DMS 273 treated with DMSO at 0.1 percent for 48 hours (cell line): Measurements from ENCODE around the gene SLC7A11.

Experiments
- DNase-seq: peaks from one replicate; lab custom pipeline; 2025; lab: John Stamatoyannopoulos, UW

Gene SLC7A11

GRCh38 chr4:138162259-138162658, 79.9 kb downstream of the SLC7A11 start:
- no peak for DNase-seq

- DNase-seq, result no peak
Measured at GRCh38 chr4:138161351-138161750, 80.8 kb downstream of the SLC7A11 start.

GRCh38 chr4:138158746-138159297, 83.3 kb downstream of the SLC7A11 start:
- DNase-seq, result no peak

DNA sequence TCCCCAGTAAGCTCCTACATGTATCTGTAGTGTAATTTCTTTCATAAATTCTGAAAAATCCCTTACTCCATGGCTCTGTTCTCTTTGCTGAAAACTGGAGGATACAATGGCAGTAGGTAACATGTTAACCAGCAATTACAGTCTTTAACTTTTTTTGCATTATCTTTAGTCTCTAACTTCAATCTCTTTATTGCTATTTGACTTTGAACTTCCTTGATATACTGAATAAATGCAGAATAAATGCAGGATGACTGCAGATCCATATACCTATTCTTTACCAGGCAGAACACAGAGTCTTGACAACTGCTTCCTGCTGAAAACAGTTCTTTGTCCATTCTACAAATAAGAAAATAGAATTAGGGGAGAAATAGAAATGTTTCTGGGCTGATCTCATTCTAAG, 101.3 kb downstream of the SLC7A11 start:
- DNase-seq, result no peak

DNA sequence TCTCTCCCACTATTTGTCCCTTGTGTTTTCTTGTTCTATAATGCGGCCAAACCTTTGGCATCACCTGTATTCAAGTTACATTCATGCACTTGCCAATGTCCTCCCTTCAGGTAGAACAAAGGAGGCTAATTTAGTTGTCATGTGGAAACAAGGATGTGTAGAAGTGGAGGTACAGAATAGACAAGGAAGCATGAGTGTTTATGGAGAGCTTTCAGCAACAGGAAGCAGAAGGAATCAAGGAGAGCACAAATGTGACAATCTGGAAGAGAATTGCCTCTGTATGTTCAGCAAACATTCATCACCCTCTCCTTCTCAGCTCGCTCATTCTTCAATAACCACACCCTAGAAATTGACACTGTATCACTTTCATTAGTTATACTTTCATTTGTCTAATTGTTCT, 103.4 kb downstream of the SLC7A11 start:
- no peak for DNase-seq

DNA sequence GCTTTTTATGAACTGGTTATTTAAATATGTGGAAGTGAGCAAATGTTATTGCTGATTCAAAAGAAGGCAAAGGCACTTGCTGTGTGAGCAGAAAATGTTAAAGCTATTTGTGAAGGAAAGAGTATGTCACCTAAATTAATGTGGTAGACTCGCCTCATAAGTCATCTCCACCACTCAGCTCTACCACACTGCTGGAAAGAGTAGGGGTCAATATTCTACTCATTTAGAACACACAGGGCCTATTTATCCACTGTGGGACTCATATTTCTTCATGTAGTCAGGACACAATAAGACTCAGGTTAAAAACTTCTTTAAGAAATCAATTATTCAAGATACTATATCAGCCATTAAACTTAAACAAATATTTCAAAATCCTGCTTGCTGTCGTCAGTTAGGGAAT, 106.5 kb downstream of the SLC7A11 start:
- no peak for DNase-seq

GRCh38 chr4:138118270-138118669, 123.9 kb downstream of the SLC7A11 start:
- no peak for DNase-seq

GRCh38 chr4:138115053-138115452, 127.1 kb downstream of the SLC7A11 start:
- no peak for DNase-seq

DNA sequence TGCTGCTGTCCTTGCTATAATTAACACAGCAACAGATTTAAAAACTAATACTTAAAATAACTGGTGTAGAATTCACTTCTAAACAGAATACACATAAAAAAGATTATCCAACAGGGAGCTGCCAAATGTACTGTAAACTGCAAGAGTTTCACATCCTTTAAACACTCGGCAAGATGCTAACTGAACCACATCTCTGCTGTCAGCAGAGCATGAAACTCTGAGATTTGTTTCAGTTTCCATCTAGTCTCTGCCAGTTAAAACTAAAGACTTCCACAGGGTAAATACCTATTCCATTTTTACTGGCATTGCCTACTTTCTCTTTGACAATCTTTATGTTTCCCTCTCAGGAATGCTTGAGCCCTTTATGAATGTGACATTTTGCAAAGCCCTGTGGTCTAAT, 127.7 kb downstream of the SLC7A11 start:
- DNase-seq, result no peak
